ENCODE data around the gene RAB19. TPM values are rescaled to one million over a fixed set of nuclear protein-coding genes. Genes with fewer than 3 reads are reported as not detected.

Gene RAB19
- total and polyA plus RNA-seq, 7 donors, result not detected

DNA sequence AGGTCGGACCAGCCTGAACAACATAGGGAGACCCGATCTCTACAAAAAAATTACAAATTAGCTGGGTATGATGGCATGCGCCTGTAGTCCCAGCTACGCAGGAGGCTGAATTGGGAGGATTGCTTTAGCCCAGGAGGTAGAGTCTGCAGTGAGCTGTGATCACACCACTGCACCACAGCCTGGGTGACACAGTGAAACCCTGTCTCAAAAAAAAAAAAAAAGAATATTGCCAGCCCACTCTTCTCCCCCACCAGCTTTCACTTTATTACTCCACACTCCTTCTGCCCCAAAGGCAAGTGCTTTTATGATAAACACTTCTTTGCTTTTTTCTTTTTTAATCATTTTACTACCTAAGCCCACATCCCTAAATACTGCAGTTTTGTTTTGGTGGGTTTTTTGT is 14.8 kb downstream of the RAB19 start:
- Histone ChIP-seq H3K27ac (no peak overlapping the region), H3K9me3 (no peaks in the 10 kb centered on the region), H3K4me3 (no peak overlapping the region), H3K4me1 (no peaks in the 10 kb centered on the region), H3K27me3 (ENCODE audit: insufficient read depth in 3 of 3, low read length in 2 of 3) (no peaks in the 10 kb centered on the region), H3K36me3 (ENCODE audit: insufficient read depth in 1 of 2, low read depth in 1 of 2) (no peaks in the 10 kb centered on the region)
- intact Hi-C loops (cut with DNase I), result no loop called here
- DNase-seq (no peak), ATAC-seq (no peak)
- TF ChIP-seq, protein P1, sequence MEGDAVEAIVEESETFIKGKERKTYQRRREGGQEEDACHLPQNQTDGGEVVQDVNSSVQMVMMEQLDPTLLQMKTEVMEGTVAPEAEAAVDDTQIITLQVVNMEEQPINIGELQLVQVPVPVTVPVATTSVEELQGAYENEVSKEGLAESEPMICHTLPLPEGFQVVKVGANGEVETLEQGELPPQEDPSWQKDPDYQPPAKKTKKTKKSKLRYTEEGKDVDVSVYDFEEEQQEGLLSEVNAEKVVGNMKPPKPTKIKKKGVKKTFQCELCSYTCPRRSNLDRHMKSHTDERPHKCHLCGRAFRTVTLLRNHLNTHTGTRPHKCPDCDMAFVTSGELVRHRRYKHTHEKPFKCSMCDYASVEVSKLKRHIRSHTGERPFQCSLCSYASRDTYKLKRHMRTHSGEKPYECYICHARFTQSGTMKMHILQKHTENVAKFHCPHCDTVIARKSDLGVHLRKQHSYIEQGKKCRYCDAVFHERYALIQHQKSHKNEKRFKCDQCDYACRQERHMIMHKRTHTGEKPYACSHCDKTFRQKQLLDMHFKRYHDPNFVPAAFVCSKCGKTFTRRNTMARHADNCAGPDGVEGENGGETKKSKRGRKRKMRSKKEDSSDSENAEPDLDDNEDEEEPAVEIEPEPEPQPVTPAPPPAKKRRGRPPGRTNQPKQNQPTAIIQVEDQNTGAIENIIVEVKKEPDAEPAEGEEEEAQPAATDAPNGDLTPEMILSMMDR (IDR thresholded peaks at IDR 0.05), result no peak
- WGBS, 3 donors, result 83 to 93% (median 86%) methylated on average over 4 of the region's 4 CpGs

DNA sequence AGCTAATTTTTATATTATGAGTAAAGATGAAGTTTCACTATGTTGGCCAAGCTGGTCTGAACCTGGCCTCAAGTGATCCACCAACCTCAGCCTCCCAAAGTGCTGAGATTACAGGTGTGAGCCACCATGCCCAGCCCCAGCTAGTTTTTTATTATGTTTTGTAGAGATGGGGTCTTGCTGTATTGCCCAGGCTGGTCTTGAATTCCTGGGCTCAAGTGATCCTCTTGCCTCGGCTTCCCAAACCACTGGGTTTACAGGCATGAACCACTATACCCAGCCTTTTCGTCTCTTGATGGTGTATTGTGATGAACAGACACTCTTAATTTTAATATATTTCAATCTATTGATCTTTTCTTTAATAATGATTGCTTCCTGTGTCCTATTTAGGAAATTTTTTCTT is 17.7 kb downstream of the RAB19 start:
- no peaks in the 10 kb centered on the region for H3K27me3 ChIP-seq (ENCODE audit: insufficient read depth in 3 of 3, low read length in 2 of 3)
- 88 to 94% (median 91%) methylated on average over 2 of the region's 2 CpGs for WGBS, 3 donors
- no peaks in the 10 kb centered on the region for H3K36me3 ChIP-seq (ENCODE audit: insufficient read depth in 1 of 2, low read depth in 1 of 2)
- H3K9me3 ChIP-seq, result no peaks in the 10 kb centered on the region
- no peak overlapping the region for H3K27ac ChIP-seq
- ATAC-seq (no peak), DNase-seq (no peak)
- H3K4me1 ChIP-seq, result no peaks in the 10 kb centered on the region
- no peak overlapping the region for H3K4me3 ChIP-seq
- TF ChIP-seq, protein P1 (IDR thresholded peaks at IDR 0.05), result no peak
- intact Hi-C loops (cut with DNase I), result no loop called here

DNA sequence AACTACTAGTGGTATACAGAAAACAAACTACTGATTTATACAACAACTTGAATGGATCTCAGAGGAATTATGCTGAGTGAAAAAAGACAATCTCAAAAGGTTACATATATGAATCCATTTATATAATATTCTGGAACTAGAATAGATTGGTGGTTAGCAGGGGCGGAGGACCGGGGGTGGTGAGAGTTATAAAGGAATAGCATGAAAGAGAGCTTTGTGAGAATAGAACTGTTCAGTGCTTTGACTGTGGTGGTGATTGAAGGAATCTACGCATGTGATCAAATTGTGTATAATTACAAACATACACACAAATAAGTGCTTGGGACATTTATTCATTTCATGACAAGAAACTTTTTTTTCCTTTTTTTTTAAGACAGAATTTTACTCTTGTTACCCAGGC is 19.6 kb downstream of the RAB19 start:
- Histone ChIP-seq H3K9me3 (no peaks in the 10 kb centered on the region), H3K27me3 (ENCODE audit: insufficient read depth in 3 of 3, low read length in 2 of 3) (no peaks in the 10 kb centered on the region), H3K36me3 (ENCODE audit: insufficient read depth in 1 of 2, low read depth in 1 of 2) (no peaks in the 10 kb centered on the region), H3K4me1 (no peaks in the 10 kb centered on the region), H3K4me3 (no peak overlapping the region), H3K27ac (no peak overlapping the region)
- intact Hi-C loops (cut with DNase I), result no loop called here
- no peak for ATAC-seq
- no peak for DNase-seq
- WGBS, 3 donors, result 92 to 95% (median 93%) methylated on average over 3 of the region's 3 CpGs
- TF ChIP-seq, protein P1 (IDR thresholded peaks at IDR 0.05), result no peak

DNA sequence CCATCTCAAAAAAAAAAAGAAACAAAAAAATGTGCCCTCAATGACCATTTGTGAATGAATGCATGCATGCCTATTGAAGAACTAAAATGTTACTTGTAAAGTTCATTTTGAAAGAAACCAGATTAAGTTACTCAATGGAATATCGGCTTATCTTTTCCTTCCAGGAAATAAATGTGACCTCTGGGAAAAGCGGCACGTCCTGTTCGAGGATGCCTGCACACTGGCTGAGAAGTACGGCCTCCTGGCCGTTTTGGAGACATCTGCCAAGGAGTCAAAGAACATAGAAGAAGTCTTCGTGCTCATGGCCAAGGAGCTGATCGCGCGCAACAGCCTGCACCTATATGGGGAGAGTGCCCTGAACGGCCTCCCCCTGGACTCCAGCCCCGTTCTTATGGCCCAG is 21.9 kb downstream of the RAB19 start:
- no peak overlapping the region for H3K4me3 ChIP-seq
- H3K27ac ChIP-seq, result no peak overlapping the region
- H3K4me1 ChIP-seq, result no peaks in the 10 kb centered on the region
- intact Hi-C loops (cut with DNase I), result no loop called here
- no peaks in the 10 kb centered on the region for H3K36me3 ChIP-seq (ENCODE audit: insufficient read depth in 1 of 2, low read depth in 1 of 2)
- H3K27me3 ChIP-seq (ENCODE audit: insufficient read depth in 3 of 3, low read length in 2 of 3), result no peaks in the 10 kb centered on the region
- no peak for ATAC-seq
- 58 to 73% (median 69%) methylated on average over 12 of the region's 12 CpGs for WGBS, 3 donors
- TF ChIP-seq, protein P1 (IDR thresholded peaks at IDR 0.05), result no peak
- DNase-seq, result no peak
- H3K9me3 ChIP-seq, result no peaks in the 10 kb centered on the region

DNA sequence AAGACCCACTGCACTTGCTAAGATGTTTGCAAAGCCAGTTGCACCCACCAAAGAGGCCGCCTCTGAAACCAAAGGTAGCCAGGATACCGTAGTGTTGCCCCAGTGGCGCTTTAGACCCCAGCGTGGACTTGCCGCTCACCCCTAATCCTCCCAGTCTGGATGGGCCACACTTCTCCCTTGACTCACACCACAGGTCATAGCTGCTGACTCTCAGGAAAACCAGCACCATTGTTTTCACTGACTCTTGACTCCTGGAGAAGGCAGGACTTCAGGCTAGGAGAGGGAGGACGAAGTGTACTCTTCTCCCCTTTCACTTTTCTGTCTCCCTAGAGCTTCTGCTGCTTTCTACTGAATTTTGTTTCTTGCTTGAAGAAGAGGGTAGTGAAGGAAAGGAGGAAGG is 22.3 kb downstream of the RAB19 start:
- H3K4me1 ChIP-seq, result no peaks in the 10 kb centered on the region
- H3K36me3 ChIP-seq (ENCODE audit: insufficient read depth in 1 of 2, low read depth in 1 of 2), result no peaks in the 10 kb centered on the region
- no peak for DNase-seq
- no peak overlapping the region for H3K4me3 ChIP-seq
- TF ChIP-seq, protein P1 (IDR thresholded peaks at IDR 0.05), result no peak
- no peak overlapping the region for H3K27ac ChIP-seq
- intact Hi-C loops (cut with DNase I), result no loop called here
- WGBS, 3 donors, result 83 to 87% (median 85%) methylated on average over 6 of the region's 6 CpGs
- H3K9me3 ChIP-seq, result no peaks in the 10 kb centered on the region
- no peaks in the 10 kb centered on the region for H3K27me3 ChIP-seq (ENCODE audit: insufficient read depth in 3 of 3, low read length in 2 of 3)
- ATAC-seq, result no peak
